ENCODE measurements around the gene ATP8A2.

Gene ATP8A2

GRCh38 chr13:26025771-26026170 is 654.0 kb downstream of the ATP8A2 start:
- Histone ChIP-seq H3K4me1 (ENCODE audit: control insufficient read depth, insufficient read depth, low read length) (no peaks in the 10 kb centered on the region), H3K9ac (ENCODE audit: low read length in 2 of 2) (no peak overlapping the region), H3K27ac (ENCODE audit: low read length) (no peak overlapping the region), H3K9me3 (ENCODE audit: control insufficient read depth in 2 of 2, low read length in 2 of 2) (peaks cover 0 to 2% of the 10 kb centered on the region in 2 donors), H3K27me3 (ENCODE audit: control insufficient read depth in 1 of 2, insufficient read depth in 2 of 2, low read length in 2 of 2) (peaks cover 0 to 2% of the 10 kb centered on the region in 2 donors), H3K36me3 (ENCODE audit: control insufficient read depth in 2 of 2, insufficient read depth in 2 of 2, low read length in 2 of 2) (no peaks in the 10 kb centered on the region), H3K4me3 (ENCODE audit: low read length in 2 of 2) (no peak overlapping the region)

- no peak overlapping the region for H3K9ac ChIP-seq (ENCODE audit: low read length in 2 of 2)
- H3K27ac ChIP-seq (ENCODE audit: low read length), result no peak overlapping the region
- no peak overlapping the region for H3K4me3 ChIP-seq (ENCODE audit: low read length in 2 of 2)
- peaks cover 0 to 2% of the 10 kb centered on the region in 2 donors for H3K9me3 ChIP-seq (ENCODE audit: control insufficient read depth in 2 of 2, low read length in 2 of 2)
- H3K27me3 ChIP-seq (ENCODE audit: control insufficient read depth in 1 of 2, insufficient read depth in 2 of 2, low read length in 2 of 2), result peaks cover 0 to 2% of the 10 kb centered on the region in 2 donors
- no peaks in the 10 kb centered on the region for H3K36me3 ChIP-seq (ENCODE audit: control insufficient read depth in 2 of 2, insufficient read depth in 2 of 2, low read length in 2 of 2)
- H3K4me1 ChIP-seq (ENCODE audit: control insufficient read depth, insufficient read depth, low read length), result no peaks in the 10 kb centered on the region
These were observed 654.4 kb downstream of the ATP8A2 start for GRCh38 chr13:26026211-26026610.

- peaks cover 0 to 2% of the 10 kb centered on the region in 2 donors for H3K9me3 ChIP-seq (ENCODE audit: control insufficient read depth in 2 of 2, low read length in 2 of 2)
These were observed 657.9 kb downstream of the ATP8A2 start for GRCh38 chr13:26029581-26030136.

GRCh38 chr13:26030331-26030730 is 658.6 kb downstream of the ATP8A2 start:
- H3K9me3 ChIP-seq (ENCODE audit: control insufficient read depth in 2 of 2, low read length in 2 of 2), result peaks cover 0 to 2% of the 10 kb centered on the region in 2 donors
- no peaks in the 10 kb centered on the region for H3K4me1 ChIP-seq (ENCODE audit: control insufficient read depth, insufficient read depth, low read length)
- peaks cover 0 to 2% of the 10 kb centered on the region in 2 donors for H3K27me3 ChIP-seq (ENCODE audit: control insufficient read depth in 1 of 2, insufficient read depth in 2 of 2, low read length in 2 of 2)
- H3K4me3 ChIP-seq (ENCODE audit: low read length in 2 of 2), result no peak overlapping the region
- no peak overlapping the region for H3K9ac ChIP-seq (ENCODE audit: low read length in 2 of 2)
- H3K36me3 ChIP-seq (ENCODE audit: control insufficient read depth in 2 of 2, insufficient read depth in 2 of 2, low read length in 2 of 2), result no peaks in the 10 kb centered on the region
- no peak overlapping the region for H3K27ac ChIP-seq (ENCODE audit: low read length)

More at GRCh38 chr13:26029581-26030136, 657.9 kb downstream of the ATP8A2 start:
- Histone ChIP-seq H3K9ac (ENCODE audit: low read length in 2 of 2) (no peak overlapping the region), H3K27me3 (ENCODE audit: control insufficient read depth in 1 of 2, insufficient read depth in 2 of 2, low read length in 2 of 2) (peaks cover 0 to 2% of the 10 kb centered on the region in 2 donors), H3K27ac (ENCODE audit: low read length) (no peak overlapping the region), H3K4me1 (ENCODE audit: control insufficient read depth, insufficient read depth, low read length) (no peaks in the 10 kb centered on the region), H3K4me3 (ENCODE audit: low read length in 2 of 2) (no peak overlapping the region), H3K36me3 (ENCODE audit: control insufficient read depth in 2 of 2, insufficient read depth in 2 of 2, low read length in 2 of 2) (no peaks in the 10 kb centered on the region)

- Histone ChIP-seq H3K9ac (ENCODE audit: low read length in 2 of 2) (no peak overlapping the region), H3K27me3 (ENCODE audit: control insufficient read depth in 1 of 2, insufficient read depth in 2 of 2, low read length in 2 of 2) (peaks cover 0 to 2% of the 10 kb centered on the region in 2 donors), H3K27ac (ENCODE audit: low read length) (no peak overlapping the region), H3K9me3 (ENCODE audit: control insufficient read depth in 2 of 2, low read length in 2 of 2) (peaks cover 2 to 3% of the 10 kb centered on the region in 2 donors), H3K36me3 (ENCODE audit: control insufficient read depth in 2 of 2, insufficient read depth in 2 of 2, low read length in 2 of 2) (no peaks in the 10 kb centered on the region), H3K4me1 (ENCODE audit: control insufficient read depth, insufficient read depth, low read length) (no peaks in the 10 kb centered on the region), H3K4me3 (ENCODE audit: low read length in 2 of 2) (no peak overlapping the region)
These were observed 662.2 kb downstream of the ATP8A2 start for GRCh38 chr13:26034018-26034417.

- Histone ChIP-seq H3K9ac (ENCODE audit: low read length in 2 of 2) (no peak overlapping the region), H3K9me3 (ENCODE audit: control insufficient read depth in 2 of 2, low read length in 2 of 2) (peaks cover 0 to 3% of the 10 kb centered on the region in 2 donors), H3K36me3 (ENCODE audit: control insufficient read depth in 2 of 2, insufficient read depth in 2 of 2, low read length in 2 of 2) (no peaks in the 10 kb centered on the region)
These were observed 664.6 kb downstream of the ATP8A2 start for GRCh38 chr13:26036383-26036782.

GRCh38 chr13:26037302-26037701 is 665.5 kb downstream of the ATP8A2 start:
- no peaks in the 10 kb centered on the region for H3K36me3 ChIP-seq (ENCODE audit: control insufficient read depth in 2 of 2, insufficient read depth in 2 of 2, low read length in 2 of 2)
- peaks cover 0 to 2% of the 10 kb centered on the region in 2 donors for H3K27me3 ChIP-seq (ENCODE audit: control insufficient read depth in 1 of 2, insufficient read depth in 2 of 2, low read length in 2 of 2)
- H3K9ac ChIP-seq (ENCODE audit: low read length in 2 of 2), result no peak overlapping the region
- H3K4me3 ChIP-seq (ENCODE audit: low read length in 2 of 2), result no peak overlapping the region
- no peak overlapping the region for H3K27ac ChIP-seq (ENCODE audit: low read length)
- no peaks in the 10 kb centered on the region for H3K4me1 ChIP-seq (ENCODE audit: control insufficient read depth, insufficient read depth, low read length)
- peaks cover 0 to 3% of the 10 kb centered on the region in 2 donors for H3K9me3 ChIP-seq (ENCODE audit: control insufficient read depth in 2 of 2, low read length in 2 of 2)

More at GRCh38 chr13:26036383-26036782, 664.6 kb downstream of the ATP8A2 start:
- Histone ChIP-seq H3K27ac (ENCODE audit: low read length) (no peak overlapping the region), H3K4me3 (ENCODE audit: low read length in 2 of 2) (no peak overlapping the region), H3K27me3 (ENCODE audit: control insufficient read depth in 1 of 2, insufficient read depth in 2 of 2, low read length in 2 of 2) (peaks cover 0 to 2% of the 10 kb centered on the region in 2 donors), H3K4me1 (ENCODE audit: control insufficient read depth, insufficient read depth, low read length) (no peaks in the 10 kb centered on the region)

GRCh38 chr13:26038931-26039475 is 667.2 kb downstream of the ATP8A2 start:
- H3K4me3 ChIP-seq (ENCODE audit: low read length in 2 of 2), result no peak overlapping the region
- H3K4me1 ChIP-seq (ENCODE audit: control insufficient read depth, insufficient read depth, low read length), result no peaks in the 10 kb centered on the region
- H3K9me3 ChIP-seq (ENCODE audit: control insufficient read depth in 2 of 2, low read length in 2 of 2), result peaks cover 0 to 3% of the 10 kb centered on the region in 2 donors

GRCh38 chr13:26041444-26041843 is 669.7 kb downstream of the ATP8A2 start:
- H3K9me3 ChIP-seq (ENCODE audit: control insufficient read depth in 2 of 2, low read length in 2 of 2), result peaks cover 0 to 2% of the 10 kb centered on the region in 2 donors
- H3K27ac ChIP-seq (ENCODE audit: low read length), result no peak overlapping the region
- H3K27me3 ChIP-seq (ENCODE audit: control insufficient read depth in 1 of 2, insufficient read depth in 2 of 2, low read length in 2 of 2), result peaks cover 3 to 4% of the 10 kb centered on the region in 2 donors
- no peaks in the 10 kb centered on the region for H3K4me1 ChIP-seq (ENCODE audit: control insufficient read depth, insufficient read depth, low read length)
- H3K36me3 ChIP-seq (ENCODE audit: control insufficient read depth in 2 of 2, insufficient read depth in 2 of 2, low read length in 2 of 2), result no peaks in the 10 kb centered on the region
- no peak overlapping the region for H3K9ac ChIP-seq (ENCODE audit: low read length in 2 of 2)
- no peak overlapping the region for H3K4me3 ChIP-seq (ENCODE audit: low read length in 2 of 2)

More at GRCh38 chr13:26038931-26039475, 667.2 kb downstream of the ATP8A2 start:
- H3K36me3 ChIP-seq (ENCODE audit: control insufficient read depth in 2 of 2, insufficient read depth in 2 of 2, low read length in 2 of 2), result no peaks in the 10 kb centered on the region
- H3K27me3 ChIP-seq (ENCODE audit: control insufficient read depth in 1 of 2, insufficient read depth in 2 of 2, low read length in 2 of 2), result peaks cover 2 to 4% of the 10 kb centered on the region in 2 donors
- no peak overlapping the region for H3K27ac ChIP-seq (ENCODE audit: low read length)
- H3K9ac ChIP-seq (ENCODE audit: low read length in 2 of 2), result no peak overlapping the region

GRCh38 chr13:26042785-26043184 is 671.0 kb downstream of the ATP8A2 start:
- H3K27ac ChIP-seq (ENCODE audit: low read length), result no peak overlapping the region
- no peak overlapping the region for H3K9ac ChIP-seq (ENCODE audit: low read length in 2 of 2)
- H3K36me3 ChIP-seq (ENCODE audit: control insufficient read depth in 2 of 2, insufficient read depth in 2 of 2, low read length in 2 of 2), result no peaks in the 10 kb centered on the region
- no peaks in the 10 kb centered on the region for H3K9me3 ChIP-seq (ENCODE audit: control insufficient read depth in 2 of 2, low read length in 2 of 2)
- peaks cover 11 to 13% of the 10 kb centered on the region in 2 donors for H3K27me3 ChIP-seq (ENCODE audit: control insufficient read depth in 1 of 2, insufficient read depth in 2 of 2, low read length in 2 of 2)
- no peaks in the 10 kb centered on the region for H3K4me1 ChIP-seq (ENCODE audit: control insufficient read depth, insufficient read depth, low read length)
- H3K4me3 ChIP-seq (ENCODE audit: low read length in 2 of 2), result no peak overlapping the region

- Histone ChIP-seq H3K9me3 (ENCODE audit: control insufficient read depth in 2 of 2, low read length in 2 of 2) (no peaks in the 10 kb centered on the region), H3K9ac (ENCODE audit: low read length in 2 of 2) (no peak overlapping the region), H3K27ac (ENCODE audit: low read length) (no peak overlapping the region), H3K4me3 (ENCODE audit: low read length in 2 of 2) (no peak overlapping the region), H3K36me3 (ENCODE audit: control insufficient read depth in 2 of 2, insufficient read depth in 2 of 2, low read length in 2 of 2) (no peaks in the 10 kb centered on the region), H3K27me3 (ENCODE audit: control insufficient read depth in 1 of 2, insufficient read depth in 2 of 2, low read length in 2 of 2) (peaks cover 29 to 30% of the 10 kb centered on the region in 2 donors), H3K4me1 (ENCODE audit: control insufficient read depth, insufficient read depth, low read length) (peaks cover 10% of the 10 kb centered on the region)
These were observed 673.4 kb downstream of the ATP8A2 start for GRCh38 chr13:26045142-26045541.
